Activated T-helper 1 cell treated with anti-CD3 and anti-CD28 coated beads, Interleukin-12 subunit alpha, Interleukin-12 subunit beta, Interleukin-2, Interleukin-4 antibody, amounts not matched to agents 30 ng/mL and 10 ng/mL and 1 ng/mL, durations not matched to agents 14 hours and 24 hours and 36 hours (primary cell): ENCODE data around the gene UBE4A. TPM values are rescaled to one million over a fixed set of nuclear protein-coding genes. Genes with fewer than 3 reads are reported as not detected.
A peak's percentile ranks its signal among the peaks of the same experiment; 100 is the strongest.

Source experiments
- DNase-seq: peaks from one replicate; pipeline ENCODE4 v3.0.0; 2021; ENCODE audit warnings: low spot score
- H3K27ac Mint-ChIP-seq: one replicate; pipeline ENCODE4 v1.8.0; 2021; ENCODE audit warnings: mild to moderate bottlenecking, mixed read lengths
- H3K27me3 Mint-ChIP-seq: one replicate; pipeline ENCODE4 v1.8.0; 2022; ENCODE audit warnings: mild to moderate bottlenecking, moderate library complexity, mixed read lengths; ENCODE audit not compliant: insufficient read depth
- H3K36me3 Mint-ChIP-seq: one replicate; pipeline ENCODE4 v1.8.0; 2021; ENCODE audit warnings: low read depth, mixed read lengths
- H3K4me1 Mint-ChIP-seq: one replicate; pipeline ENCODE4 v1.8.0; 2021; ENCODE audit warnings: low read depth, mixed read lengths
- H3K4me3 Mint-ChIP-seq: one replicate; pipeline ENCODE4 v1.8.0; 2021; ENCODE audit warnings: mild to moderate bottlenecking, moderate library complexity, mixed read lengths
- H3K9me3 Mint-ChIP-seq: one replicate; pipeline ENCODE4 v1.8.0; 2021; ENCODE audit warnings: mixed read lengths
- intact Hi-C: fragments of 100-400 bp; cut with micrococcal nuclease; formaldehyde crosslinking; loops from one replicate; pipeline ENCODE4 v1.15.1; 2024
- total RNA-seq: library from RNA; stranded (reverse); gene quantifications from 2 replicates; pipeline ENCODE4 v1.2.3, GENCODE V29; 2022

The UBE4A gene
- total RNA-seq, 1 donor from 2014 or later: 44.1 TPM

DNA sequence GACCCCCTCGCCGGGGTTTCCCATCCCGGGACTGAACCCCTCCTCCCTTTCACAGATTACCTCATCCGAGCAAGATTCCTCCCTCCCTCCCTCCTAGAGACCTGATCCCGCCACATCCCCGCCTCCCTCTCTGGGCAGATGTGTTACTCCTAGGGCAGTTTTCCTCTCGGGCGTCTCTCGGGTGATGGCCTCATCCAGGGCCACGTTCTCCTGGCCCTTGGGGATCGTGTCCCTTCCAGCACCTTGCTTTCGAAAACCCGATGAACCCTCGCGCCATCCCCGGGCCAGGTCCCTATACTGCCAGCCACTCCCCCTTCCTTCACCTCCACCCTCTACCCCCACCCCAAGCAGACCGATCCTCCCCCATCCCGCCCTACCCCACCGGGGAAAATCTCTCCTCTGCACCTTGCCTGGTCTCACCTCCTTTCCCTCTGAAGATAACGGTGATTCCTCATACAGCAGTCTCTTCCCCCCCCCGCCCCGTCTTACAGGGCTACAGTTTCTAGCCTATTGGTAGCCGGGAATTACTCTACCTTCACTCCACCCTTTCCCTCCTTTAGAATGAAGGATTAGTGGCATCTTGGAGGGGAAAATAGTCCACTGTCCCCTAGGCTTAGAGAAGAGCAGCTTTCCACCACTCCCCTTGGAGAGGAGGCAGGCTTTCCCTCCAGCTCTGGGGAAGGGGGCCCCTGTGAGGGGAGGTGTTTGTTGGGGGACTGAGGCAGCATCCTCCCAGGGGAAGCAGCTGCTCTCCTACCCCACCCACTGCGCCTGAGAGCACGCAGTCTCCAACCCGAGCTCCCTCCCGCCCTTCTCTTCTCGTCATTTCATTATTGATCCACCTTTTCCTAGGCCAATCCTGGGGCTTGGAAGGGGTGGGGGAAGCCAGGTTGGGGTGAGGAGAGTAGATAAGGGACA, 78.1 kb downstream of the UBE4A start:
- Mint-ChIP-seq H3K27me3 (no peaks in the 10 kb centered on the region), H3K36me3 (peaks cover 20% of the 10 kb centered on the region), H3K9me3 (no peaks in the 10 kb centered on the region), H3K4me1 (peaks cover 59% of the 10 kb centered on the region), H3K27ac (peak overlapping the region; percentile 89), H3K4me3 (peak overlapping the region; percentile 91)
- intact Hi-C loops: loop anchor here (1.0 to 5.0 kb wide), 11 partner anchors 11 to 620 kb away; partner anchors contain the start of genes ARCN1, CD3D, CD3E and DDX6
- DNase-seq: peak; percentile 25

DNA sequence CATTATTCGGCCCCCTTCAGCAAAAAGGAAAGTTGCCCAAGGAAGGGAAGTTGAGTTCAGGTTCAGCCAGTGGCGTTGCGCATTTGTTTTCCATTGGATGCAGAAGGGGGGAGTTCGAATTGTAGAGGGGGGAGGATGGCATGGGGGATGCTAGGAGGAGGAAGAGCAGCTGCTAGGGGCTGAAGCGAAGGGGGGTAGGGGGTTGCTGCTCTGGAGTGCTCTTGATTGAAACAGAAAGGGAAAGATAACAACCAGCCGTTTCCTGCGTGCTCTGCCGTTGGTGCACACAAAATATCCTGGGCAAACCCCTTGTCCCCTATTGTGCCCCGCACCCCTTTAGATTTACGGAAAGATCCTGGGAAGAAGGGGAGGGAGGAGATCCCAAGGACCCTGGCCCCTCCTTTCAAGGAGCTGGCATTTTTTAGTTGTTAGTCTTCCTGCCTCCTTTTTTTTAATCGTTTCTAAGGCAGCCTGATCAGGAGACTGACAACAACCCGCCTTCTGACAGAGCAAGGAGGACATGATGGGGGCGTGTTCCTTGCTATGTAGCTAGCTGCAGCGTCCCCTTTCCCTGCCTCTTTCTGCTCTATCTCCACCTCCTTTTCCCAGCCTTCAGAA, 79.0 kb downstream of the UBE4A start:
- H3K27me3 Mint-ChIP-seq: no peaks in the 10 kb centered on the region
- peak overlapping the region; percentile 89 for H3K27ac Mint-ChIP-seq
- DNase-seq: peak; percentile 54
- H3K9me3 Mint-ChIP-seq: no peaks in the 10 kb centered on the region
- intact Hi-C loops: loop anchor here (1.0 to 5.0 kb wide), 10 partner anchors 10 to 621 kb away; partner anchors contain the start of genes ARCN1, CD3E, DDX6 and UBE4A
- H3K4me3 Mint-ChIP-seq: peak overlapping the region; percentile 91
- H3K4me1 Mint-ChIP-seq: peaks cover 68% of the 10 kb centered on the region
- peaks cover 20% of the 10 kb centered on the region for H3K36me3 Mint-ChIP-seq

DNA sequence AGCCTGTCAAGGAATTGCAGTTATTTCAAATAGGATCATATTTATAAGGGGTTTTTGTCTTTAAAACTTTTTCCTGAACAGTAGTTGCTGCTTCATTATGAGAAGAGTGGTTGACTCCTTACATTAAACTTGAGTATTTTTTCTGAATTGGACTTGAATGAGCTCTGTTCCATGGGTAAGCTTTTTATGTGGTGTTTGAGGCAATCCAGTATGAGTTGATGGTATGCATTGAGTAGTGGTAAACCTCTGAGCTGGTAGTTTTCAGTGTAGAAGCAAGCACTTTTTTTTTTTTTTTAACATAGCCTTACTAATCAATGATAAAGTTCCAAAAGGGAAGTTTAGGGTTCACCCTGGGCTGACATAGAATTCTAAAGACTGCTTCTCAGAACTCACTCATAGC, 80.2 kb downstream of the UBE4A start:
- Mint-ChIP-seq H3K9me3 (no peaks in the 10 kb centered on the region), H3K36me3 (peaks cover 21% of the 10 kb centered on the region), H3K4me1 (peaks cover 72% of the 10 kb centered on the region), H3K4me3 (peak overlapping the region; percentile 91), H3K27ac (peak overlapping the region; percentile 89), H3K27me3 (no peaks in the 10 kb centered on the region)
- DNase-seq: no peak
- intact Hi-C loops: loop anchor here (2.0 to 5.0 kb wide), 8 partner anchors 133 to 622 kb away; partner anchors contain the start of genes ARCN1, CD3E, DDX6 and IL10RA

DNA sequence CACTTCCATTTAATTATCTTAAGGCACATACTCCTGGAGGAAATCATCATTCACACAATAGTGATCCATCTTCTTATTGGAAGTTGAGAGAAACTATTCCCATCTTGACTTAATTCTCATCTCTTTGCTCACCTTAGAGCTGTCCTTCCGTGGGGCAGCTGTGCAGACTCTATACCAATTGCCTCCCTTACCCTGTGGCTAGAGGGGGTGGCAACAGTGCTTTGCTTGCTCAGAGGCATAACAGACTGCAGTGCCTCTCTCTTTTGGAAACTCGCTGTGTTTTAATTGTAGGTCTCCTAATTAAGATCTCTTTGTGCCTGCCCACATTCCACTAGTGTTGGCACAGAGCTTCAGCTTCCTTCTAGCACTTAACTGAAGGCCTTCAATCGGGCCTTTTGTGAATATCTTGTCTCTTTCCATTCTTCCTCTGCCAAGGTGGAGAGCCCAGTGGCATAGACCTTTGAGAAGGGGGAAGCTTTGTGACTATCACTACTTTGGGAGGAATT, 82.4 kb downstream of the UBE4A start:
- Mint-ChIP-seq H3K9me3 (no peaks in the 10 kb centered on the region), H3K27ac (peak overlapping the region; percentile 85), H3K27me3 (no peaks in the 10 kb centered on the region), H3K36me3 (peaks cover 34% of the 10 kb centered on the region), H3K4me3 (peak overlapping the region; percentile 27), H3K4me1 (peaks cover 87% of the 10 kb centered on the region)
- no peak for DNase-seq
- intact Hi-C loops: loop anchor here (2.0 to 5.0 kb wide), 2 partner anchors 395 to 455 kb away; partner anchors contain the start of gene IL10RA

DNA sequence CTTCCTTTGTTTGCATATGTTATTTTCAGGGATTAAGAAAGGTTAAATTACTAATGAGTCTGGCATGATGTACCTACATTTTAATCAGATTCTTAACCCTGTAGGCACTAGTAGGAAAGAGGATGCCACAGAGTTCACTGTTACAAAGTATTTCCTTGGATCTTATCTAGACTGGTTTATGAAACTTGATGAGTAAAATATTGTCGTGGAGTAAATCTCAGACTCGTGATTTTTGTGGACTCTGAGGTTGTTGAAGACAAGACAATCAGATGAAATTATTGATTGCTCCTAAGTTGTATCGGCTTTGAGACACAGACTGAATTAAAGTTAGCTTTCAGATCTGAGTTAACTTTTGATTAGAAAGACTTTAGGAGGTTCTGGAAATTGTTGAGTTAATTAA, 82.9 kb downstream of the UBE4A start:
- H3K27me3 Mint-ChIP-seq: no peaks in the 10 kb centered on the region
- peaks cover 92% of the 10 kb centered on the region for H3K4me1 Mint-ChIP-seq
- intact Hi-C loops: loop anchor here (2.0 to 5.0 kb wide), 2 partner anchors 396 to 455 kb away; partner anchors contain the start of gene IL10RA
- peak overlapping the region; percentile 27 for H3K4me3 Mint-ChIP-seq
- H3K36me3 Mint-ChIP-seq: peaks cover 36% of the 10 kb centered on the region
- H3K9me3 Mint-ChIP-seq: no peaks in the 10 kb centered on the region
- peak overlapping the region; percentile 85 for H3K27ac Mint-ChIP-seq
- DNase-seq: no peak

DNA sequence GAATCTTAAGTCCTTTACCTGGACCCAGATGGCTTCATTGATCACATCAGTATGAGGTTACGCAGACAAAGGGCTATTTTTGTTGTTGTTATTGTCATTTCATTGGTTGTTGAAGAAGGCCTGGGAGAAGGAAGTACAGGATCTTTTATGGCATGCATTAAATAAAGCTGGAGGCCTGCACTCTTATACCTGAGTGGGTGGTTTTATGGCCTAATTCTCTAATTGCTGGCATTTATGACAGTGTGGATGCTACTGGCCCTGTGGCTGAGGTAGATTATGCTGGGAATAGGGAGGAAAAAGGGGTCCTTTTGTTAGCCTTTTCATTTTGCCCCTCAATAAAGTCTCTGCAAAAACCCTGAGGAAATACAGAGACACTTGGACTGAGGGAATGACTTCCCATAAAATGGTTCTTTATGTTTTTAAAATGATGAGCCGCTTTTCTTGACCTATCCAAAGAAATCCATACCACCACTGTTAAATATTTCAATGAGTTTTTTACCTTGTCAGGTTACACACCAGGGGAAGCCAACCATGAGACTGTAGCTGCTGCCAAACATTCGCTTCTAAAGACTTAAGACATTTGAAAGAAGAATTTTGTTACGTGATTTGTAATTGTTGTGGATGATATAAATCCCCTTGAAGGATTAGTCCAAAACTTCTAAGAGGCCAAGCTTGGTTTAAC, 83.6 kb downstream of the UBE4A start:
- Mint-ChIP-seq H3K4me1 (peaks cover 94% of the 10 kb centered on the region), H3K9me3 (no peaks in the 10 kb centered on the region), H3K36me3 (peaks cover 41% of the 10 kb centered on the region), H3K27me3 (no peaks in the 10 kb centered on the region), H3K27ac (peak overlapping the region; percentile 71), H3K4me3 (peak overlapping the region; percentile 27)
- DNase-seq: no peak
- intact Hi-C loops: loop anchor here (2.0 to 5.0 kb wide), 2 partner anchors 396 to 456 kb away; partner anchors contain the start of gene IL10RA

DNA sequence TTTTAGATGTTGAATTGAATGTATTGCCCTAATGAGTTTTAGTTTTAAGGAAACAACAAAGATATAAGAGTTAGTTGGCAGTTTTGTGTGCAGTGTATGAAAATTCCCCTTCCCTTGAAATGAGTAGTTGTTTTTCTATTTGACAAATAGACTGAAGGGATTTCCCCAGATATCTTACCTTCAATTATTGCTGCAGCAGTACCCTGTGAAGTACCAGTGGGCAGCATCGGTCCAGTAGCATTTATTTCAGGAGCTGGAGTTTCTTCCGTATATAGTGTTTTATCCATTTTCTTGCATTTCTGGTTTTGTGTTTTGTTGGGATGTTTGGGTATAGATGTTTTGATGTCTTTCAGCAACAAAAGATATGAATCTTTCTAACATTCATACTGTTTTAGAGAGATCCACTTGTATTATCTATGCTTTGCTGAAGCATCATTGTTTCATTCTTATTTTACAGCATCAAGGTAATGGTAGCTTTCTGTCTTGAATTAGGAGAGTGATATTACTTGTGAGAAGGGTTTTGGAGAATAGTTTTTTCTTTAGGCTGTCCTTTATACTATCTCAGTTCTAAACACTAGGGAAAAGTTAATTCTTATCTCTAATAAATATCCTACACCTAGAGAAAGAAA, 84.3 kb downstream of the UBE4A start:
- intact Hi-C loops: loop anchor here (2.0 to 5.0 kb wide), 2 partner anchors 397 to 456 kb away; partner anchors contain the start of gene IL10RA
- H3K27me3 Mint-ChIP-seq: no peaks in the 10 kb centered on the region
- no peaks in the 10 kb centered on the region for H3K9me3 Mint-ChIP-seq
- H3K4me1 Mint-ChIP-seq: peaks cover 96% of the 10 kb centered on the region
- no peak for DNase-seq
- peak overlapping the region; percentile 71 for H3K27ac Mint-ChIP-seq
- peaks cover 41% of the 10 kb centered on the region for H3K36me3 Mint-ChIP-seq
- peak overlapping the region; percentile 27 for H3K4me3 Mint-ChIP-seq

DNA sequence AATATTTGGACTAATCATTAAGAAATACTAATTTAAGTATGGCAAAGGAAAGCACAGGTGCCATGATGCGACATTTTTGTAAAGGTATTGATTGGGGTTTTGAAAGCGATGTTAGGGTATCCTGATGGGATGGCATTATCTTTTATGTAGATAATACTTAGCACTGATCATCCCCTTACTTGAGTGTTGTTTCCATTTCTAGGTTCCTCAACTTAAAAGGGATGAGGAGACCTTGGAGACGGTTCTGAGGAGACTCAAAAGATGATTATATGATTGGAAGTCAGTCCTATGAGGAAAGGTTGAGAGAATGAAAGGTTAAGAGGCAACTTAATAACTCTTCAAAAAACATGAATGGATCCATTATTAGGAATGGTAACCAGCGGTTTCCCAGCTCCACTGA, 88.0 kb downstream of the UBE4A start:
- Mint-ChIP-seq H3K4me1 (peaks cover 76% of the 10 kb centered on the region), H3K27me3 (no peaks in the 10 kb centered on the region), H3K36me3 (peaks cover 29% of the 10 kb centered on the region), H3K9me3 (no peaks in the 10 kb centered on the region), H3K4me3 (peak overlapping the region; percentile 30), H3K27ac (no peak overlapping the region)
- intact Hi-C loops: no loop called here
- DNase-seq: no peak

DNA sequence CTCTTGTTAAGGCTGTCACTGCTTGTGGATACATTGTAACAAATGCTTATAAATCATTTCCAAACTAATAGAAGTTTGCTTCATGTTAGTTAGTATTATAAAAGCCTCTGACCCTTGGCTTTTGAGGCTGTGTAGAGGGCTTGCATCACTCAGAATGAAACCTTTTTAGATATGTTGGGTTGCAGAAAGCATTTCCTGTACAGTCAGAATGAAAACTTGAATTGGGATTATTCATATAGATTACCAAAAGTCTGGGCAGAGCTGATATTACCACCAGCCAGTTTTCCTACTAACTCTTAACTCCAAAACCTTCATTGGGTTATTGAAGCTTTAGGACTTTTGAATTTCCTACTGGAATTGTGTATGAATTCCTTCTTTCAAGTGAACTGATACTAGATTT, 88.9 kb downstream of the UBE4A start:
- Mint-ChIP-seq H3K27me3 (no peaks in the 10 kb centered on the region), H3K9me3 (no peaks in the 10 kb centered on the region), H3K27ac (peak overlapping the region; percentile 22), H3K4me3 (peak overlapping the region; percentile 6), H3K36me3 (peaks cover 35% of the 10 kb centered on the region), H3K4me1 (peaks cover 73% of the 10 kb centered on the region)
- intact Hi-C loops: loop anchor here (1.0 to 2.0 kb wide), 2 partner anchors 10 to 15 kb away; no protein-coding TSS in a partner anchor
- DNase-seq: no peak

Other genes starting within 250 kb of the UBE4A start
- 0.08 TPM in 1 of 2 replicates, not detected in the other for gene SCN4B, start 206.8 kb upstream of the UBE4A start, total RNA-seq
- gene SCN2B, start 183.0 kb upstream of the UBE4A start, total RNA-seq: not detected in 2 replicates
- gene JAML, start 134.6 kb upstream of the UBE4A start, total RNA-seq: 264 and 271 TPM in 2 replicates
- gene MPZL3, start 107.2 kb upstream of the UBE4A start, total RNA-seq: 63.5 and 69.3 TPM in 2 replicates
- gene MPZL2, start 95.3 kb upstream of the UBE4A start, total RNA-seq: 13.2 and 15.9 TPM in 2 replicates
- gene CD3E, start 54.9 kb upstream of the UBE4A start, total RNA-seq: 630 and 646 TPM in 2 replicates
- 486 and 491 TPM in 2 replicates for gene CD3D, start 16.9 kb upstream of the UBE4A start, total RNA-seq
- 134 and 145 TPM in 2 replicates for gene CD3G, start 15.3 kb upstream of the UBE4A start, total RNA-seq
- gene ATP5MG, start 42.0 kb downstream of the UBE4A start, total RNA-seq: 205 and 216 TPM in 2 replicates
- 78.4 and 87.8 TPM in 2 replicates for gene KMT2A, start 76.9 kb downstream of the UBE4A start, total RNA-seq
- gene TTC36, start 167.9 kb downstream of the UBE4A start, total RNA-seq: 0.59 and 0.91 TPM in 2 replicates
- 13.6 and 15.0 TPM in 2 replicates for gene TMEM25, start 171.6 kb downstream of the UBE4A start, total RNA-seq
- gene IFT46, start 206.3 kb downstream of the UBE4A start, total RNA-seq: 17.7 and 18.4 TPM in 2 replicates
- gene ARCN1, start 212.8 kb downstream of the UBE4A start, total RNA-seq: 162 and 165 TPM in 2 replicates
- gene PHLDB1, start 248.0 kb downstream of the UBE4A start, total RNA-seq: 0.86 and 1.4 TPM in 2 replicates